Peyer's patch (tissue), 4 donors: ENCODE measurements around the gene SEC24B.

Experiments
- CTCF ChIP-seq, 6 experiments: fragments of 450-650 bp in 4 of 6; fragments of 200-600 bp in 2 of 6; sonication (generic) in 1 of 6; IDR thresholded peaks; one replicate each; pipeline ENCODE4 v1.5.1; 2017 to 2019; ENCODE audit warnings: antibody characterized with exemption in 6 of 6, mild to moderate bottlenecking in 3 of 6, moderate library complexity in 1 of 6
- POLR2A ChIP-seq, 2 donors: fragments of 450-650 bp; IDR thresholded peaks; one replicate each; pipeline ENCODE4 v1.5.1; 2017; ENCODE audit warnings: antibody characterized with exemption in 2 of 2, mild to moderate bottlenecking in 2 of 2, moderate library complexity in 2 of 2

- TF ChIP-seq CTCF (IDR thresholded peaks at IDR 0.05), result no peak
- no peak for TF ChIP-seq POLR2A (IDR thresholded peaks at IDR 0.05)
Measured at GRCh38 chr4:109435635-109436034, 2.0 kb downstream of the SEC24B start.
